HCT116 (cell line): Measurements from ENCODE around the gene PRRG2.

Source experiments
- POLR2AphosphoS5 ChIP-seq: IDR thresholded peaks from 2 replicates; pipeline ENCODE4 v1.6.1; 2011; ENCODE audit warnings: mild to moderate bottlenecking, low read depth, low read length, moderate library complexity
- REST ChIP-seq: IDR thresholded peaks from 2 replicates; pipeline ENCODE4 v1.6.1; 2012; ENCODE audit warnings: low read depth
- SRF ChIP-seq: IDR thresholded peaks from 2 replicates; pipeline ENCODE4 v1.6.1; 2012; ENCODE audit warnings: low read depth

- TF ChIP-seq POLR2AphosphoS5 (peak; percentile 44; the same call in 1 of the 2 replicates), SRF (no peak), REST (no peak)
These were observed 57.0 kb downstream of the PRRG2 start for GRCh38 chr19:49637821-49638738.
